Lower leg skin (tissue), 4 donors: ENCODE measurements around the gene PIR. TPM values are rescaled to one million over a fixed set of nuclear protein-coding genes. Genes with fewer than 3 reads are reported as not detected.

Source experiments
- DNase-seq, 2 donors: peaks; one replicate each; pipeline ENCODE4 v3.0.0-alpha.2; 2019; ENCODE audit warnings: low spot score in 2 of 2
- H3K4me3 ChIP-seq: fragments of 200-600 bp; sonication (generic); 2 replicates; pipeline ENCODE4 v1.5.1; 2017; ENCODE audit warnings: mild to moderate bottlenecking, low read depth; ENCODE audit not compliant: poor library complexity, severe bottlenecking
- CTCF ChIP-seq, 3 donors: fragments of 450-650 bp; IDR thresholded peaks; one replicate each; pipeline ENCODE4 v1.5.1; 2016; ENCODE audit warnings: antibody characterized with exemption in 3 of 3, mild to moderate bottlenecking in 3 of 3, moderate library complexity in 2 of 3
- POLR2A ChIP-seq, 2 donors: fragments of 450-650 bp; IDR thresholded peaks; one replicate each; pipeline ENCODE4 v1.6.1; 2016 to 2017; ENCODE audit warnings: antibody characterized with exemption in 2 of 2, mild to moderate bottlenecking in 1 of 2, moderate library complexity in 1 of 2
- WGBS, 2 donors: methylation state at CpG; one replicate each; pipeline ENCODE4 v1.1.5; 2018; 5-methylcytosine and 5-hydroxymethylcytosine counted together
- intact Hi-C: fragments of 100-400 bp; cut with DNase I; formaldehyde crosslinking; loops from one replicate; pipeline ENCODE4 v1.15.0; 2023; ENCODE audit warnings: low total_unique reads
- total RNA-seq, 4 donors: library from RNA; depleted of rRNA; stranded (reverse); fragments of >200 nt; gene quantifications; one replicate each; pipeline ENCODE4 v1.1.0, GENCODE V29; 2016

The PIR gene
- total RNA-seq, 4 donors from 2014 or later, result 6.3 to 18.0 (median 12.1) TPM

GRCh38 chrX:15344106-15344505, 149.0 kb downstream of the PIR start:
- intact Hi-C loops, result no loop called here
- no peak for DNase-seq
- TF ChIP-seq CTCF (IDR thresholded peaks at IDR 0.05) (no peak), POLR2A (IDR thresholded peaks at IDR 0.05) (no peak)
- no peak overlapping the region for H3K4me3 ChIP-seq

- WGBS, 2 donors, result 60 to 72% methylated on average over 5 of the region's 5 CpGs
- TF ChIP-seq CTCF (IDR thresholded peaks at IDR 0.05), result no peak
- TF ChIP-seq POLR2A (IDR thresholded peaks at IDR 0.05), result no peak
- DNase-seq, result no peak
- H3K4me3 ChIP-seq, result no peak overlapping the region
- intact Hi-C loops, result no loop called here
Measured at GRCh38 chrX:15343075-15343476, 150.1 kb downstream of the PIR start.

DNA sequence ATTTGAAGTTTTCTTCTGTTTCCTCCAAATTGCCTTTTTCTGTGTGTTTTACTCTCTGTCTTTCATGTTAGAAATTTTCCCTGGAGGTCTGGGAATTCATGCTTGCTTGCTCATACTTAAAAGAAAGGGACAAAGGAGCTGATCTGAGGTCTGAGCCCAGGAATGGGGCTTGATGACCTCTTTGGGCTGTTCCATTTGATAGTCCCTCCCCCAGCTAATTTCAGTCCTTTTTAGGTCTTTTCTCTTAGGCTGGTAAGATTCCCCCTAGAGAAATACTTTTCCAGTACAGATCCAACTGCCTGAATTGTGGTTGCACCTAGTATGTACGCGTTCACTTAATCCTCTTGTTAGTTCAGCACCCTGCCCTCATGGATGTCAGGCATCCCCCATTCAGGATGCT, 152.3 kb downstream of the PIR start:
- TF ChIP-seq CTCF (IDR thresholded peaks at IDR 0.05) (no peak), POLR2A (IDR thresholded peaks at IDR 0.05) (no peak)
- DNase-seq, result no peak
- 95% methylated on average over 2 of the region's 2 CpGs for WGBS, 2 donors
- no peak overlapping the region for H3K4me3 ChIP-seq
- intact Hi-C loops, result no loop called here

- TF ChIP-seq CTCF (IDR thresholded peaks at IDR 0.05) (no peak), POLR2A (IDR thresholded peaks at IDR 0.05) (no peak)
- H3K4me3 ChIP-seq, result no peak overlapping the region
- DNase-seq, result no peak
- intact Hi-C loops, result no loop called here
- 1 to 37% methylated on average over 10 of the region's 10 CpGs for WGBS, 2 donors
Measured at GRCh38 chrX:15336023-15336413, 157.1 kb downstream of the PIR start.

- H3K4me3 ChIP-seq, result peak within 1 kb of the TSS; percentile 55
- intact Hi-C loops, result no loop called here
- TF ChIP-seq CTCF (IDR thresholded peaks at IDR 0.05) (no peak), POLR2A (IDR thresholded peaks at IDR 0.05) (no peak)
- WGBS, 2 donors, result 1 to 37% methylated on average over 34 to 64 of the region's 72 CpGs
- DNase-seq, result peak; percentile 93 to 98
Measured at GRCh38 chrX:15335135-15336022, 157.8 kb downstream of the PIR start, which contains the start of gene PIGA. Gene PIGA (minus strand): TSS chrX:15335523. CDS start chrX:15331930, 3,593 bp downstream.

Other genes starting within 250 kb of the PIR start
- 1 to 10 TPM in 2 of 4 donors, not detected in 2; 1.7 to 7.0 TPM for gene ASB9, start 223.2 kb downstream of the PIR start, total RNA-seq
- 1 to 10 TPM in 2 of 4 donors, under 1 TPM in 1, not detected in 1; 0.55 to 1.8 (median 1.7) TPM for gene ASB11, start 177.7 kb downstream of the PIR start, total RNA-seq
- 10 to 100 TPM in 3 of 4 donors, 1 to 10 TPM in 1; 9.5 to 28.6 (median 14.1) TPM for gene PIGA, start 157.8 kb downstream of the PIR start, total RNA-seq
- 1 to 10 TPM in 2 of 4 donors, not detected in 2; 1.5 to 1.8 TPM for gene VEGFD, start 108.9 kb downstream of the PIR start, total RNA-seq
- gene BMX, start 7.5 kb upstream of the PIR start, total RNA-seq, result 1 to 10 TPM in 3 of 4 donors, under 1 TPM in 1; 0.38 to 2.8 (median 1.9) TPM
- 1 to 10 TPM in 2 of 4 donors, under 1 TPM in 2; 0.64 to 1.5 (median 0.83) TPM for gene ACE2, start 107.6 kb upstream of the PIR start, total RNA-seq
- gene CLTRN, start 171.5 kb upstream of the PIR start, total RNA-seq, result 1 to 10 TPM in 1 of 4 donors, under 1 TPM in 3; 0.38 to 1.3 (median 0.44) TPM
- gene CA5B, start 244.9 kb upstream of the PIR start, total RNA-seq, result 10 to 100 TPM in 3 of 4 donors, 1 to 10 TPM in 1; 7.2 to 14.0 (median 11.8) TPM